SK-N-SH (cell line): ENCODE data around the gene HECW1. TPM values are rescaled to one million over a fixed set of nuclear protein-coding genes. Genes with fewer than 3 reads are reported as not detected.
"Not testable (repeated sequence)": the region's sequence is repeated elsewhere in the genome, so short reads cannot be mapped to it uniquely, and the experiment has no call there.

Source experiments
- CTCF ChIA-PET: fragments of 300-600, 350-600 bp; formaldehyde crosslinking; extraction: SDS; loops from one replicate; lab custom pipeline; 2021; lab: Yijun Ruan, JAX
- POLR2A ChIA-PET: fragments of 350-600 bp; sonication (Branson Sonifier 250); formaldehyde crosslinking; extraction: SDS; loops from one replicate; lab custom pipeline; 2020; ENCODE audit warnings: antibody characterized with exemption, inconsistent platforms; lab: Yijun Ruan, JAX
- DNase-seq: peaks from one replicate; pipeline ENCODE4 v3.0.0; 2012
- H2AFZ ChIP-seq: fragments of 200-600 bp; sonication (generic); 2 replicates; pipeline ENCODE4 v1.8.1; 2016; ENCODE audit warnings: antibody characterized with exemption, mild to moderate bottlenecking, low read depth
- H3F3A ChIP-seq: fragments of 200-600 bp; sonication (generic); replicated peaks from 2 replicates; pipeline ENCODE3; 2016; ENCODE audit warnings: antibody characterized with exemption, mild to moderate bottlenecking; ENCODE audit not compliant: insufficient read depth
- H3K27ac ChIP-seq, 2 experiments: fragments of 200-500 bp in 1 of 2; fragments of 200-600 bp in 1 of 2; sonication (Bioruptor generic) in 1 of 2; sonication (generic), shearing (Covaris generic) in 1 of 2; 2 replicates each; pipeline versions ENCODE4 v1.5.1 to v1.6.1; 2014 to 2016; ENCODE audit warnings: low read depth in 2 of 2, inconsistent platforms in 1 of 2, low read length in 1 of 2, mild to moderate bottlenecking in 1 of 2, mixed read lengths in 1 of 2
- H3K27me3 ChIP-seq: fragments of 200-600 bp; sonication (generic), shearing (Covaris generic); 2 replicates; pipeline ENCODE4 v1.6.1; 2016; ENCODE audit warnings: mixed run types; ENCODE audit not compliant: insufficient read depth
- H3K36me3 ChIP-seq, 2 experiments: fragments of 200-500 bp in 1 of 2; fragments of 200-600 bp in 1 of 2; sonication (Bioruptor generic) in 1 of 2; sonication (generic) in 1 of 2; replicated peaks in 1 of 2; 2 replicates each; pipeline versions ENCODE3 to v1.5.1; 2014 to 2016; ENCODE audit warnings: low read length in 1 of 2, mild to moderate bottlenecking in 1 of 2; ENCODE audit not compliant: insufficient read depth in 2 of 2, control insufficient read depth in 1 of 2
- H3K4me1 ChIP-seq, 2 experiments: fragments of 200-500 bp in 1 of 2; fragments of 200-600 bp in 1 of 2; sonication (Bioruptor generic) in 1 of 2; sonication (generic), shearing (Covaris generic) in 1 of 2; 2 replicates each; pipeline versions ENCODE4 v1.5.1 to v1.6.1; 2014 to 2016; ENCODE audit warnings: low read depth in 1 of 2, low read length in 1 of 2, mixed run types in 1 of 2; ENCODE audit not compliant: insufficient read depth in 2 of 2, control insufficient read depth in 1 of 2
- H3K4me2 ChIP-seq: fragments of 200-600 bp; sonication (generic), shearing (Covaris generic); 2 replicates; pipeline ENCODE4 v1.6.1; 2017; ENCODE audit warnings: mixed run types
- H3K4me3 ChIP-seq, 2 experiments: fragments of 200-500 bp in 1 of 2; fragments of 200-600 bp in 1 of 2; sonication (Bioruptor generic) in 1 of 2; sonication (generic), shearing (Covaris generic) in 1 of 2; 2 replicates each; pipeline versions ENCODE4 v1.5.1 to v1.8.1; 2014 to 2016; ENCODE audit warnings: low read depth in 2 of 2, inconsistent platforms in 1 of 2, low read length in 1 of 2, mild to moderate bottlenecking in 1 of 2, mixed read lengths in 1 of 2, moderate library complexity in 1 of 2
- H3K79me2 ChIP-seq: fragments of 200-600 bp; sonication (generic); 2 replicates; pipeline ENCODE4 v1.8.1; 2017; ENCODE audit warnings: mild to moderate bottlenecking; ENCODE audit not compliant: insufficient read depth
- H3K9ac ChIP-seq: fragments of 200-600 bp; sonication (generic); 2 replicates; pipeline ENCODE4 v1.6.1; 2017; ENCODE audit warnings: mixed run types
- H3K9me2 ChIP-seq: fragments of 200-600 bp; sonication (generic); 2 replicates; pipeline ENCODE4 v1.6.1; 2017; ENCODE audit warnings: mixed run types
- H3K9me3 ChIP-seq: fragments of 200-600 bp; sonication (generic); 2 replicates; pipeline ENCODE4 v1.6.1; 2017; ENCODE audit warnings: mixed run types, mild to moderate bottlenecking, moderate library complexity
- H4K20me1 ChIP-seq: fragments of 200-600 bp; sonication (generic); 2 replicates; pipeline ENCODE4 v1.6.1; 2017; ENCODE audit warnings: mild to moderate bottlenecking, mixed run types; ENCODE audit not compliant: insufficient read depth
- CHD2 ChIP-seq: fragments of 150-350 bp; IDR thresholded peaks from 2 replicates; pipeline ENCODE4 v1.6.1; 2018; ENCODE audit warnings: low read length; ENCODE audit not compliant: partially characterized antibody
- ELF1 ChIP-seq: IDR thresholded peaks from 2 replicates; pipeline ENCODE4 v1.4.0; 2012
- EP300 ChIP-seq, 2 experiments: IDR thresholded peaks; 2 replicates each; pipeline versions ENCODE4 v1.4.0 to v1.6.1; 2012; ENCODE audit warnings: borderline replicate concordance in 1 of 2, low read depth in 1 of 2, low read length in 1 of 2
- EZH2phosphoT487 ChIP-seq: fragments of 200-600 bp; sonication (generic); IDR thresholded peaks from 2 replicates; pipeline ENCODE4 v1.6.1; 2017; ENCODE audit warnings: low read depth, mixed run types, mild to moderate bottlenecking, antibody characterized with exemption, moderate library complexity, borderline replicate concordance
- FOSL2 ChIP-seq: IDR thresholded peaks from 2 replicates; pipeline ENCODE4 v1.4.0; 2012; ENCODE audit warnings: low read depth, mild to moderate bottlenecking, moderate library complexity, borderline replicate concordance
- JUND ChIP-seq: IDR thresholded peaks from 2 replicates; pipeline ENCODE4 v1.4.0; 2012
- MAX ChIP-seq: IDR thresholded peaks from 2 replicates; pipeline ENCODE4 v1.4.0; 2012; ENCODE audit warnings: low read depth
- MXI1 ChIP-seq: IDR thresholded peaks from 2 replicates; pipeline ENCODE4 v1.6.1; 2012; ENCODE audit warnings: mild to moderate bottlenecking, low read depth, low read length, improper control_type of control experiment
- PBX3 ChIP-seq: IDR thresholded peaks from 2 replicates; pipeline ENCODE4; 2012
- RCOR1 ChIP-seq: fragments of 150-350 bp; IDR thresholded peaks from 2 replicates; pipeline ENCODE4 v1.6.1; 2017; ENCODE audit warnings: antibody characterized with exemption, low read length
- RFX5 ChIP-seq: IDR thresholded peaks from 2 replicates; pipeline ENCODE4 v1.6.1; 2012; ENCODE audit warnings: mild to moderate bottlenecking, improper control_type of control experiment, low read length
- RXRA ChIP-seq: IDR thresholded peaks from 2 replicates; pipeline ENCODE4 v1.4.0; 2012; ENCODE audit warnings: low read depth, mild to moderate bottlenecking, borderline replicate concordance
- SIN3A ChIP-seq: IDR thresholded peaks from 2 replicates; pipeline ENCODE4 v1.6.1; 2012; ENCODE audit warnings: low read depth, mild to moderate bottlenecking, low read length, moderate library complexity, borderline replicate concordance
- SMC3 ChIP-seq: IDR thresholded peaks from 2 replicates; pipeline ENCODE4 v1.6.1; 2012; ENCODE audit warnings: low read depth, low read length, improper control_type of control experiment
- TAF1 ChIP-seq: IDR thresholded peaks from 2 replicates; pipeline ENCODE4 v1.6.1; 2012; ENCODE audit warnings: low read depth, mild to moderate bottlenecking, low read length, moderate library complexity, borderline replicate concordance
- USF2 ChIP-seq: fragments of 150-350 bp; IDR thresholded peaks from 2 replicates; pipeline ENCODE4 v1.6.1; 2017; ENCODE audit warnings: antibody characterized with exemption, low read length, low read depth, borderline replicate concordance
- YY1 ChIP-seq: IDR thresholded peaks from 2 replicates; pipeline ENCODE4 v1.4.0; 2012; ENCODE audit warnings: low read depth, mild to moderate bottlenecking
- WGBS: methylation state at CpG from one replicate; pipeline ENCODE4 v1.1.6; 2017; ENCODE audit warnings: low lambda C conversion rate; 5-methylcytosine and 5-hydroxymethylcytosine counted together
- polyA plus RNA-seq, 3 experiments: library from polyadenylated mRNA; depleted of rRNA; stranded (reverse); fragments of >200 nt; gene quantifications; 2 replicates each; pipeline ENCODE4 v1.2.3, GENCODE V29; 2012

The HECW1 gene
- polyA plus RNA-seq, 1 of the 3 experiments (the other 2 are of a cell fraction): not detected

GRCh38 chr7:43594020-43594419 is 481.6 kb downstream of the HECW1 start:
- H4K20me1 ChIP-seq: peaks cover 100% of the 10 kb centered on the region
- POLR2A ChIA-PET: no interaction called here
- H3K9me3 ChIP-seq: no peaks in the 10 kb centered on the region

GRCh38 chr7:43596426-43596825 is 484.0 kb downstream of the HECW1 start:
- Histone ChIP-seq H3K27ac (peak overlapping the region in 1 of 2 experiments; percentile 11; a peak in 1 of 4 replicates), H3K79me2 (peaks cover 100% of the 10 kb centered on the region), H3F3A (peaks cover 41% of the 10 kb centered on the region)
- H3K9ac ChIP-seq, H2AFZ ChIP-seq, H3K9me2 ChIP-seq, H3K4me2 ChIP-seq, H3K4me3 ChIP-seq, H3K4me1 ChIP-seq, POLR2A ChIA-PET, H3K9me3 ChIP-seq, DNase-seq: not testable (repeated sequence)
- 65% methylated on average over 5 of the region's 5 CpGs for WGBS
- TF ChIP-seq RXRA (peak; percentile 28; the same call in 1 of the 2 replicates), JUND (peak; percentile 43; the same call in 1 of the 2 replicates), FOSL2 (peak; percentile 45; the same call in 1 of the 2 replicates)
- TF ChIP-seq, all 33 proteins: peak for 3; not testable (repeated sequence) for 30
- Histone ChIP-seq H4K20me1 (peaks cover 98% of the 10 kb centered on the region), H3K36me3 (peaks cover 42 to 71% of the 10 kb centered on the region in 2 experiments)
- CTCF ChIA-PET: interaction anchor here (0.8 to 5.1 kb wide), 2 partner anchors 14 to 243 kb away, joined by 3 to 28 read pairs; partner anchors contain the start of gene STK17A
- not testable (repeated sequence) for H3K27me3 ChIP-seq

More at GRCh38 chr7:43594020-43594419, 481.6 kb downstream of the HECW1 start:
- Histone ChIP-seq H3K4me3 (no peak overlapping the region), H3K27ac (no peak overlapping the region), H3K36me3 (peaks cover 24 to 65% of the 10 kb centered on the region in 2 experiments), H3K9me2 (no peaks in the 10 kb centered on the region), H2AFZ (no peak overlapping the region), H3K79me2 (peaks cover 100% of the 10 kb centered on the region), H3K4me2 (no peak overlapping the region), H3K4me1 (peaks cover 0 to 9% of the 10 kb centered on the region in 2 experiments; a peak in 2 of 4 replicates), H3K27me3 (no peaks in the 10 kb centered on the region)
- TF ChIP-seq EP300 (IDR thresholded peaks at IDR 0.05; ENCODE audit: borderline replicate concordance in 1 of 2, low read depth in 1 of 2, low read length in 1 of 2) (no peak), ELF1 (no peak), RXRA (no peak)
- TF ChIP-seq, all 33 proteins: peak for 0
- CTCF ChIA-PET: interaction anchor here (1.4 to 5.1 kb wide), 3 partner anchors 12 to 245 kb away, joined by 5 to 28 read pairs (median 6); partner anchors contain the start of gene STK17A
- WGBS: 76% methylated on average over 2 of the region's 2 CpGs
- no peak for DNase-seq
- H3K9ac ChIP-seq: no peak overlapping the region
- peaks cover 32% of the 10 kb centered on the region for H3F3A ChIP-seq

GRCh38 chr7:43600056-43600455 is 487.6 kb downstream of the HECW1 start:
- no peak for DNase-seq
- WGBS: 96% methylated on average over 3 of the region's 3 CpGs
- Histone ChIP-seq H3K4me2 (no peak overlapping the region), H3K79me2 (peaks cover 100% of the 10 kb centered on the region), H2AFZ (no peak overlapping the region), H3K4me1 (peaks cover 0 to 9% of the 10 kb centered on the region in 2 experiments; a peak in 2 of 4 replicates), H3K9ac (no peak overlapping the region), H4K20me1 (peaks cover 98% of the 10 kb centered on the region), H3K9me2 (no peaks in the 10 kb centered on the region), H3K9me3 (0 out of 2 replicates have a peak, but pooled peaks cover 5% of the 10 kb centered on the region), H3F3A (peaks cover 50% of the 10 kb centered on the region), H3K27me3 (no peaks in the 10 kb centered on the region), H3K4me3 (no peak overlapping the region), H3K36me3 (peaks cover 77 to 98% of the 10 kb centered on the region in 2 experiments), H3K27ac (no peak overlapping the region)
- POLR2A ChIA-PET: no interaction called here
- CTCF ChIA-PET: interaction anchor here (1.5 to 1.9 kb wide), 2 partner anchors 14 to 17 kb away, joined by 6 read pairs; partner anchors contain the start of gene STK17A
- TF ChIP-seq CHD2: no peak
- TF ChIP-seq EZH2phosphoT487: no peak
- TF ChIP-seq SMC3: no peak
- no peak for TF ChIP-seq MXI1
- no peak for TF ChIP-seq YY1
- no peak for TF ChIP-seq USF2
- no peak for TF ChIP-seq RCOR1
- no peak for TF ChIP-seq SIN3A
- TF ChIP-seq TAF1: no peak
- TF ChIP-seq RFX5: no peak
- no peak for TF ChIP-seq EP300 (IDR thresholded peaks at IDR 0.05; ENCODE audit: borderline replicate concordance in 1 of 2, low read depth in 1 of 2, low read length in 1 of 2)
- TF ChIP-seq PBX3: no peak
- no peak for TF ChIP-seq MAX
- no peak for TF ChIP-seq JUND
- TF ChIP-seq RXRA: no peak
